ENCODE data around the gene FEZ2.

Gene FEZ2

GRCh38 chr2:36584148-36584794, 13.7 kb downstream of the FEZ2 start:
- Histone ChIP-seq H3K9ac (ENCODE audit: low read length) (no peak overlapping the region), H3K27ac (ENCODE audit: low read length) (no peak overlapping the region), H4K20me1 (ENCODE audit: insufficient read depth, low read length) (peaks cover 3% of the 10 kb centered on the region; the same call in 1 of the 2 replicates), H2AFZ (ENCODE audit: low read depth, low read length) (no peak overlapping the region), H3K9me3 (ENCODE audit: insufficient read depth, low read length) (no peaks in the 10 kb centered on the region), H3K4me2 (ENCODE audit: low read length) (no peak overlapping the region), H3K27me3 (ENCODE audit: low read depth, low read length) (no peaks in the 10 kb centered on the region), H3K79me2 (ENCODE audit: low read length) (no peaks in the 10 kb centered on the region), H3K36me3 (replicated peaks; ENCODE audit: low read depth, low read length) (peaks cover 52% of the 10 kb centered on the region), H3K4me1 (ENCODE audit: low read length) (no peaks in the 10 kb centered on the region), H3K4me3 (ENCODE audit: low read length) (no peak overlapping the region)
- TF ChIP-seq EZH2phosphoT487 (IDR thresholded peaks at IDR 0.05; ENCODE audit: low read depth) (no peak), CTCF (IDR thresholded peaks at IDR 0.05; ENCODE audit: low read depth, low read length) (no peak)

GRCh38 chr2:36582951-36583350, 15.0 kb downstream of the FEZ2 start:
- H3K4me1 ChIP-seq (ENCODE audit: low read length), result peaks cover 8% of the 10 kb centered on the region
- no peak overlapping the region for H3K27ac ChIP-seq (ENCODE audit: low read length)
- no peaks in the 10 kb centered on the region for H3K79me2 ChIP-seq (ENCODE audit: low read length)
- TF ChIP-seq CTCF (IDR thresholded peaks at IDR 0.05; ENCODE audit: low read depth, low read length) (no peak), EZH2phosphoT487 (IDR thresholded peaks at IDR 0.05; ENCODE audit: low read depth) (no peak)
- H3K4me2 ChIP-seq (ENCODE audit: low read length), result no peak overlapping the region
- H4K20me1 ChIP-seq (ENCODE audit: insufficient read depth, low read length), result peaks cover 3% of the 10 kb centered on the region; the same call in 1 of the 2 replicates
- H3K4me3 ChIP-seq (ENCODE audit: low read length), result no peak overlapping the region
- H3K27me3 ChIP-seq (ENCODE audit: low read depth, low read length), result no peaks in the 10 kb centered on the region
- H3K36me3 ChIP-seq (replicated peaks; ENCODE audit: low read depth, low read length), result peaks cover 58% of the 10 kb centered on the region
- H3K9ac ChIP-seq (ENCODE audit: low read length), result no peak overlapping the region
- H3K9me3 ChIP-seq (ENCODE audit: insufficient read depth, low read length), result no peaks in the 10 kb centered on the region
- no peak overlapping the region for H2AFZ ChIP-seq (ENCODE audit: low read depth, low read length)

GRCh38 chr2:36582538-36582937, 15.4 kb downstream of the FEZ2 start:
- Histone ChIP-seq H3K9me3 (ENCODE audit: insufficient read depth, low read length) (no peaks in the 10 kb centered on the region), H4K20me1 (ENCODE audit: insufficient read depth, low read length) (peaks cover 3% of the 10 kb centered on the region; the same call in 1 of the 2 replicates), H3K27ac (ENCODE audit: low read length) (no peak overlapping the region), H3K4me2 (ENCODE audit: low read length) (no peak overlapping the region), H3K9ac (ENCODE audit: low read length) (no peak overlapping the region), H3K79me2 (ENCODE audit: low read length) (no peaks in the 10 kb centered on the region), H3K4me3 (ENCODE audit: low read length) (no peak overlapping the region), H2AFZ (ENCODE audit: low read depth, low read length) (no peak overlapping the region), H3K36me3 (replicated peaks; ENCODE audit: low read depth, low read length) (peaks cover 62% of the 10 kb centered on the region), H3K27me3 (ENCODE audit: low read depth, low read length) (no peaks in the 10 kb centered on the region), H3K4me1 (ENCODE audit: low read length) (peaks cover 8% of the 10 kb centered on the region)
- no peak for TF ChIP-seq CTCF (IDR thresholded peaks at IDR 0.05; ENCODE audit: low read depth, low read length)
- TF ChIP-seq EZH2phosphoT487 (IDR thresholded peaks at IDR 0.05; ENCODE audit: low read depth), result no peak

- H3K27ac ChIP-seq (ENCODE audit: low read length), result no peak overlapping the region
- peaks cover 8% of the 10 kb centered on the region for H3K4me1 ChIP-seq (ENCODE audit: low read length)
- no peaks in the 10 kb centered on the region for H3K27me3 ChIP-seq (ENCODE audit: low read depth, low read length)
- H4K20me1 ChIP-seq (ENCODE audit: insufficient read depth, low read length), result no peaks in the 10 kb centered on the region; the same call in 1 of the 2 replicates
- TF ChIP-seq EZH2phosphoT487 (IDR thresholded peaks at IDR 0.05; ENCODE audit: low read depth) (no peak), CTCF (IDR thresholded peaks at IDR 0.05; ENCODE audit: low read depth, low read length) (no peak)
- no peak overlapping the region for H3K9ac ChIP-seq (ENCODE audit: low read length)
- H3K36me3 ChIP-seq (replicated peaks; ENCODE audit: low read depth, low read length), result peaks cover 73% of the 10 kb centered on the region
- H3K4me3 ChIP-seq (ENCODE audit: low read length), result no peak overlapping the region
- H3K4me2 ChIP-seq (ENCODE audit: low read length), result no peak overlapping the region
- no peaks in the 10 kb centered on the region for H3K79me2 ChIP-seq (ENCODE audit: low read length)
- no peaks in the 10 kb centered on the region for H3K9me3 ChIP-seq (ENCODE audit: insufficient read depth, low read length)
- no peak overlapping the region for H2AFZ ChIP-seq (ENCODE audit: low read depth, low read length)
Observed at GRCh38 chr2:36579297-36579664, 18.7 kb downstream of the FEZ2 start.
